IPS DF 4.7 (cell line): Measurements from ENCODE around the gene CACNA1I.
A peak's percentile ranks its signal among the peaks of the same experiment; 100 is the strongest.
"Not testable (repeated sequence)": the region's sequence is repeated elsewhere in the genome, so short reads cannot be mapped to it uniquely, and the experiment has no call there.

Source experiments
- DNase-seq: peaks from one replicate; pipeline ENCODE4 v3.0.0-alpha.2; 2013; ENCODE audit warnings: low spot score; ENCODE audit errors: extremely low read depth

The CACNA1I gene

DNA sequence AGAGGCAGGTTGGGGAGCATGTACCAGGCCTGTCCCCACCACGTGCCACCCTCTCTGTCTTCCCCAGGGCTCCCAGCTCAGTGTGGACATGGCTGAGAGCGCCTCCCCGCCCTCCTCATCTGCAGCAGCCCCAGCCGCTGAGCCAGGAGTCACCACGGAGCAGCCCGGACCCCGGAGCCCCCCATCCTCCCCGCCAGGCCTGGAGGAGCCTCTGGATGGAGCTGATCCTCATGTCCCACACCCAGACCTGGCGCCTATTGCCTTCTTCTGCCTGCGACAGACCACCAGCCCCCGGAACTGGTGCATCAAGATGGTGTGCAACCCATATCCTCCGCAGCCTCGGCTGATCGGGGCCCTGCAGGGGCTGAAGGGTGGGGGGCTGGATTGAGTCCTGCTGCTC is at the start of gene CACNA1I:
Gene CACNA1I (plus strand): TSS at position 89 of the 400 bp plus-strand sequence. CDS start 0 bp downstream, at position 89.
- no peak for DNase-seq

DNA sequence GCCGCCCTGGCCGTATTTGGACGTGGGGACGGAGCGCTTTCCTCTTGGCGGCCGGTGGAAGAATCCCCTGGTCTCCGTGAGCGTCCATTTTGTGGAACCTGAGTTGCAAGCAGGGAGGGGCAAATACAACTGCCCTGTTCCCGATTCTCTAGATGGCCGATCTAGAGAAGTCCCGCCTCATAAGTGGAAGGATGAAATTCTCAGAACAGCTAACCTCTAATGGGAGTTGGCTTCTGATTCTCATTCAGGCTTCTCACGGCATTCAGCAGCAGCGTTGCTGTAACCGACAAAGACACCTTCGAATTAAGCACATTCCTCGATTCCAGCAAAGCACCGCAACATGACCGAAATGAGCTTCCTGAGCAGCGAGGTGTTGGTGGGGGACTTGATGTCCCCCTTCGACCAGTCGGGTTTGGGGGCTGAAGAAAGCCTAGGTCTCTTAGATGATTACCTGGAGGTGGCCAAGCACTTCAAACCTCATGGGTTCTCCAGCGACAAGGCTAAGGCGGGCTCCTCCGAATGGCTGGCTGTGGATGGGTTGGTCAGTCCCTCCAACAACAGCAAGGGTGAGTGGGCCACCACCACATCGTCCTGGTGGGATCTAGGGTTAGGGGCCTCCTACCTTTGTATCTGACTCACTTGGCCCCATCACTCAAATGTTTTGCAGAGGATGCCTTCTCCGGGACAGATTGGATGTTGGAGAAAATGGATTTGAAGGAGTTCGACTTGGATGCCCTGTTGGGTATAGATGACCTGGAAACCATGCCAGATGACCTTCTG is 49.3 kb upstream of the CACNA1I start:
- DNase-seq, result not testable (repeated sequence)

DNA sequence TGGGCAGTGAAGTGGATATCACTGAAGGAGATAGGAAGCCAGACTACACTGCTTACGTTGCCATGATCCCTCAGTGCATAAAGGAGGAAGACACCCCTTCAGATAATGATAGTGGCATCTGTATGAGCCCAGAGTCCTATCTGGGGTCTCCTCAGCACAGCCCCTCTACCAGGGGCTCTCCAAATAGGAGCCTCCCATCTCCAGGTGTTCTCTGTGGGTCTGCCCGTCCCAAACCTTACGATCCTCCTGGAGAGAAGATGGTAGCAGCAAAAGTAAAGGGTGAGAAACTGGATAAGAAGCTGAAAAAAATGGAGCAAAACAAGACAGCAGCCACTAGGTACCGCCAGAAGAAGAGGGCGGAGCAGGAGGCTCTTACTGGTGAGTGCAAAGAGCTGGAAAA is 48.5 kb upstream of the CACNA1I start:
- DNase-seq, result not testable (repeated sequence)

DNA sequence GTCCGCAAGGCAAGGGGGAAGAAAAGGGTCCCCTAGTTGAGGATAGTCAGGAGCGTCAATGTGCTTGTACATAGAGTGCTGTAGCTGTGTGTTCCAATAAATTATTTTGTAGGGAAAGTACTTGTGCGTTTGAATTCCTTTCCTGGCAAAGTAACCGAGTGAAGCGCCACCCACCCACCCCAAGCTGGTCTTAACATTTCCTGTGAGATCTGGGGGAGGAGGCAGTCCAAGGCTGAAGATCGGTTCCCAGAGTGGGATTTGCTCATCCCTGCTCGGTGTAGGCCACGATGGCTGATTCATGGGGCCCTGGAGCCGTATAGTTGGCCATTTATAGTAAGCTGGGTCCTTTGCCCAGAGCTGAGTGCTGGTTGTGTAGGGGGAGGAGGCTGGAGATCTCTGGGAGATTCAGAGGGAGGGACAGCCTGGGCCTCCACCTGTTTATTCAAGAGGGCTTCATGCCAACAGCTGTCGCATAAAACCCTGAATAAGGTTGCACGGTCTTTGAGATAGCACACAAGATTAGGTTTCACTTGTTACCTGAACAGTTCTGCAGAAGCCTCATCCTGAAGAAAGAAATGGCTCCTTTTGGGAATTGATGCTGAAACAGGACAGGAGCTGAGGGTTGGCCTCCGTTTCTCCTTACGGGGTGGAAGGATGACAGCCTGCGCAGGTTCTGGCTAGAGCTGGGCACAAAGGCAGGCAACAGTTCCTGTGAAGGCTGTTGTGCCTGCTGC is 47.8 kb upstream of the CACNA1I start:
- no peak for DNase-seq

DNA sequence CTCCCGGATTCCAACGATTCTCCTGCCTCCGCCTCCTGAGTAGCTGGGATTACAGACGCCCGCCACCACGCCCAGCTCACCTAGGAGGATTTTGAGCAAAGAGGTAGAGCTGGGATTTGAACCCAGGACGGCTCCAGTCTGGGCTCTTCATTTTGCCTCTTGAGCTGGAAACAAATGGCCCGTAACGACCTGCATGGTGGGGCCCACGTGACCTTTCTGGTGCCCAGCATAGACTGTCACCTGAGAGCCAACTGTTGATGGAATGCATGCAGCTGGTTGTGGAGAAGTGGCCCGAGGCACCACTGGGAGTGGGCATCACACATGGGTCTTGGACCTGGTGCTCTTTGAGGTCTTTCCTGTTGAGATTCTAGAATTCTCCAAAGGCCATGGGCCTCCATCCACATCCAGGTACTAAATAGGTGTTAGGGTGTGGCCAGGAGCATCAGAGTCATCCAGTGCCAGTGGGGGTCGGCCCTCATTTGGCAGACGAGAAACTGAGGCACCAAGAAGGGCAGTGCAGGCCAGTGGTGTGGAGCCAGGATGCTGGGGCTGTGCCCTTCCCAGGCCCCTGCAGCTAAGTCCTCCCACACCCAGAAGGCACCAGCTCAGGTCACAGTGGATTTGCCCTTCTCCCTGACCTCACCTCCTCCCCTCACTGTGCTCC is 46.3 kb upstream of the CACNA1I start:
- no peak for DNase-seq

DNA sequence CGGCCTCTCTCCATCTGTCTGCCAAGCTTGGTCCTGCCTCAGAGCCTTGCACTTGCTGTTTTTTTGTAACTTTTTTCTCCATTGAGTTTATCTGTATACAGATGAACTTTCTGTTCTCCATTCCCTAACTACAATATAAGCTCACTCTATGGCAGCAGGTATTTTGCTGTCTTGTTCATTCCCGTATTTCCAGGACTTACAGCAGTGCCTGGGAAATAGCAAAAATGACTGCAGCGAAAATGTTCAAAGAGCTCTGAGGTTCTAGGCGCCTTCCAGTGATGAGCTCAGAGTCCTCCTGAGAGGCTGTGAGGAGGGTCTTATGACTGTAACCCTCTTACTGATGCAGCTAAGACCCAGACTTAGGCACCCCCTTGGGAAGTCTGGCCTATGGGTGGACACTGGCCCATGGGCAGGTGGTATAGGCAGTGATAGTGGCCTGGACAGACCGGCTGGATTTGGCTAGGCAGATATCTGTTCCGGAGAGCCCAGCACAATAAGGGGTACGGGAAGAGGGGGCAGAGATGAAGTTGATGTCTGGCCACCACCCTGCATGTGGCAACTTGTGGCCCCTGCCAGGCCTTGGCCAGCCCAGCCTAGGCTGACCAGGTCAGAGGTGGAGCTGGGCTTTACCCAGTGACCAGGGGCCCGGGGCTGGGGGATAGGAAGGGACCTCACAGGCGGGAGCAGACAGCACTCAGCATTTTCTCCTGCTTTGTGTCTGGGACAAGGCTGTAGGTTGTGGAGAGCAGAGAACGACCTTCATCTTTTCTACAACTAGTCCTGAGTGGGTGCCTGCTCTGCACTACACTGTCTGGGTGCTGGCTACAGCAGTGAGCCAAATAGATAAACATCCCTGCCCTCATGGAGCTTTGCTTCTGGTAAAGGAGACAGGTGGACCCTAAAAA is 45.5 kb upstream of the CACNA1I start:
- no peak for DNase-seq

DNA sequence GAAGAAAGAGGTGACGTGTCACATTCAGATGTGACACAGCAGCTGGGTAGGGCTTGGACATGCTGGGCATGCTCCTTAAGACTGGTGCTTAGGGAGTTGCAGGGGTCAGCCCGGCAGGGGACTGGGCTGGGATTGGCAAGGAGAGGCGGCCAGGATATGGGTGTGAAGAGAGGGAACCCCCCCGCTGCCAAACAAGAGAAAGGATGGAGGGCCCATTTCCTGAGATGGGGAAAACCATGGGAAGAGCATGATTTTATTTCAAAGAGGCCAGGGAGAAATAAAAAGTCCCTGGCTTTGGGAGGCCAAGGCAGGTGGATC is 44.9 kb upstream of the CACNA1I start:
- no peak for DNase-seq

DNA sequence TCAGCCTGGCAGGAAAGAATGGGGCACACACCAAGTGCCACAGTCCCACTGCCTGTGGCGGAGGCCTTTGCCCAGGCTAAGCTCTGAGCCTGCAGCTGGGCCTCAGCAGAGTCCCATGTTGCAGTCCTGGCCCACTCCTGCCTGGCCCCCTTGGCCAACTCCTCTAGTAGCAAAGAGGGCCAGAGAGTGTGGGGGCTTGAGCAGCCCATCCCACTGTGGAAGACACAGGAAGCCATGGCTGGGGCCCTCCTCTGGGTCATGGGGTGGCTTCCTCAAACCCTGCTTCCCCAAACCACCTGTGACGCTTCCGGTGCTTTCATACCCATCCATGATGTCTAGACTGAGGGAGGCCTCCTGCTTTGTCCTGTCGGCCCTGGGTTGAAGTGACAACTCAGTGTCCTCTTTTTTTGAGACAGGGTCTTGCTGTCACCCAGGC is 43.8 kb upstream of the CACNA1I start:
- DNase-seq, result no peak

DNA sequence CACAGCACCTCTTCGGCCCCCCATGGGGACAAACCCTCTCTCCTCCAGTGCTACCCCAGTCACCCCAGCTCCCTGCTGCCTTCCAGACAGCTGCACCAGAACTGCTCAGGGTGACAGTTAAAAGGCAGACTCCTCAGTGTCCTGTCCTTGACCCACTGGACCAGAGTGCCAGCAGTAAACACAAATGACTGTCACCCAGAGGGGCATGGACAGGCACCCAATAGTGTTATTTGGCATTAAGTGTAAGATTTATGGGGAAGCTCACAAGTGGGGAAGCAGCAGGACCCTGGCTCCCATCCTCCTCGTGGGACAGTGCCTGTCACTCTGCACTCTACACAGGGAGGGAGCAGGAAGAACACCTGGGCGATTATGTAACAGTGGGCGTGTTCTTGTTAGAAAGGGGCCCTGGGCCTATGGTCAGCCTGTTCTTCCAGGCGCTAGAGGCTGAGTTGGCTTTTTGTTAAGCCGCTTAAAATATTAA is 43.0 kb upstream of the CACNA1I start:
- DNase-seq, result no peak

DNA sequence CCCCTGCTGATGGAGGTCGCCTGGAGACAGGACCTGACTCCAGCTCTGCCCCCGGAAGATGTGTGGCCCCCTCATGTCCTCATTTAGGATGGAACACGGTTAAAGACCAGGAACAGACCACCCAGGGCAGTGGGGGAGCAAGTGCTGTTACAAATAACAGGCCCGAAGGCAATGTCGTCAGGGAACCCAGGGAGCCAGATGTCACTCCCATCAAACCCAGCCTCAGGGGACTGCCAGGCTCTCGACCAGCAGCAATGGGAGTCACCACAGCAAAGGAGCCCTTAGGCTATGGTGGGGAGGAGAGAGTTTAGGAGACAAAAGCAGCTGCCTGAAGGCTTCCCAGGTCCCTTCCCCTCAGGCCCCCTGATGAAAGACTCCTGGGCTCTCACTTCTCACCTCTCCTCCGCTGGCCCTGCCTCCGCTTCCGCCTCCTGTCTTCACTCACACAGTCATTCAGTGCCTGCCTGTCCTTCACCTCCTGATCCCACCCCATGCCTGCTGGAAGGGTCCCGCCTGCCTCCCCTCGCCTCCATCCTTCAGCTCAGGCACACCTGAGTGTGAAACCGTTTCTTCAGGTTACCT is 42.4 kb upstream of the CACNA1I start:
- no peak for DNase-seq

DNA sequence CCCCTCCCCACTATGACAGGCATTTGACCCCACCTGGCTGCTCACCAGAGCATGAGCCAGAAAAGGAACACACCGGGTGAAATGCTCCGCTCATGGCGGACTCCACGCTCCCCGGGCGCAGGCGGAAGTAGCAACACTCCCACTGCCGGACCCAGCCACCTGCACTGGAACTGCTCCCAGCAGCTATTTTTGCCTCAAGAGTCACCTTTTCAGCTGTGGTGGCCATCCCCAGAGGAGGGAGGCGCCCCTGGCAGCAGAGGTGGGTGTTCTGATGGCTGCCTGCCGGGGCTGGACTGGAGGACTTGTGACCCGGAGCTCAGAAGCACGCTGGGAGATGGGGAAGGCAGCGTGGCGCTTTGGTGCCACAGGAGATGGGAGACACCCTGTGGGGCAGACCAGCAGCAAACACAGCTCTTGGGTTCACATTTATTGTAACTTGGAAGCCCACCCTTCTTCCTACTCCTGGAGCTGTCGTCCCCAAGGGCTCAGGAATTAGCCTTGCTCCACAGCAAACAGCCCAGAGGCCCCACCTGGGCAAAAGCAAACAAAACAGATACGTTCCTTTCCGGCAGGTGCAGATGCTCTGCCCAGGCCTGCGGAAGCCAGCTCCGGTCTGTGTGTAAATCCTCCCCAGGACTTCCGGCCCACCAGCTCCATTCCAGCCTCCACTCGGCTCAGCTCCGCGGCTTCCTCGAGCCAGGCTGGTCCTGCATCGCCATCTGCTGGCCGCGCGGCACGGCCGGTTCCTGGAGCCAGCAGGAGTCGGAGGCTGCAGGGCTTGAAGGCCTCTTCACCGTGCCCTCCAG is 41.7 kb upstream of the CACNA1I start:
- no peak for DNase-seq

DNA sequence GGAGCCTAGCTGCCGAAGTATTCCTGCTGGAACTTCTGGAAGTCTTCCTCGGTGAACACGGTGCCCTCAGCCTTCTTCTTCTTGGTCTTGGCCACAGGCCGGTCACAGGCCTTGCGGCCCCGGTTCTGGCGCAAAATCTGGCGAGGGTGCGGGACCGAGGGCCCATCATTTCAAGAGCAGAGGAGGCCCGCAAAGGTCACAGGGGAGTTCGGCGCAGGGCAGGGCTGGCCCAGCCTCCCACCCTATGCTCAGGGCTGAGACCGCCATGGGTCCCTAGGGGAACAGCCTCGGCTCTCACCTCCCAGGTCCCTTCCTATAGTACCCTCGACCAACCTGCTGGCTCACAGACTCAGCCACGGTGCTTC is 41.1 kb upstream of the CACNA1I start:
- no peak for DNase-seq

DNA sequence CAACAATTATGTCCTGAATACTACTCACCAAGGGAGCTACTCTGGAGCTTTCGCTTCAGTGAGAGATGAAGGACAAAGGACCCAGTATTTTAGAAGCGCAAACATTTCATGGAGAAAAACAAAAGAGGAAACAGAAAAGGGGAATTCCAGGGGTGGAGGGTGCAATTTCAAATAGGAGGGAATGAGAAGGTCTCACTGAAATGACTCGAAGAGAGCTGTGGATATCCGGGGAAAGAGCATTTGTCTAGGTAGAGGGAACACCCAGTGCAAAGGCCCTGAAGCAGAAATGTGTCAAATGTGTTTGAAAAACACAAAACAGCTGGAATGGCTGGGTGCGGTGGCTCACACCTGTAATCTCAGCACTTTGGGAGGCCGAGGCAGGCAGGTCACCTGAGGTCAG is 40.4 kb upstream of the CACNA1I start:
- no peak for DNase-seq

DNA sequence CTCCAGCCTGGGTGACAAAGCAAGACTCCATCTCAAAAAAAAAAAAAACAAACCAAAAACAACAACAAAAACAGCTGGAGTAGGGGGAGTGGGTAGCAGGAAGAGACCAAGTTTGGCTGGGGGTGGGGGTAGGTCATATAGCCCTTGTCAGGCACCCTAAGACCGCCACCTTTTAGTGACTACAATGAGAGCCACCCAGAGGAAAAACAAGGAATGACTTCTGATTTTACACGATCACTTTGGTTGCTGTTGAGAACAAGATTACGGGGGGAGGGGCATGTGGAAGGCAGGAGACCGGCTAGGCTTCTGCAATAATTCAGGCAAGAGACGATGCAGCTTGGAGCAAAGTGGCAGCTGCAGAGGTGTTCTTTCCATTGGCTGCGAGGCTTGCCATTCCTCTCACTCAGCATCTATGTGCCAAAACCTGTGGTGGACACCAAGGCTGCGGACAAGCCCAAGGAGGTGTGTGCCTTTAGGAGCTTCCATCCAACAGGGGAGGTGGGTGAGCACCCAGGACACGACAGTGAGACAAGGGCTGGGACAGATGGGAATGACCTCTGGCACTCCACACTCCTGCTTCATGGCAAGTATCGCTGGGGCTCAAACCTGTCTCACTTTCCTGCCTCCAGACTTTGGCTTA is 39.7 kb upstream of the CACNA1I start:
- DNase-seq, result no peak

DNA sequence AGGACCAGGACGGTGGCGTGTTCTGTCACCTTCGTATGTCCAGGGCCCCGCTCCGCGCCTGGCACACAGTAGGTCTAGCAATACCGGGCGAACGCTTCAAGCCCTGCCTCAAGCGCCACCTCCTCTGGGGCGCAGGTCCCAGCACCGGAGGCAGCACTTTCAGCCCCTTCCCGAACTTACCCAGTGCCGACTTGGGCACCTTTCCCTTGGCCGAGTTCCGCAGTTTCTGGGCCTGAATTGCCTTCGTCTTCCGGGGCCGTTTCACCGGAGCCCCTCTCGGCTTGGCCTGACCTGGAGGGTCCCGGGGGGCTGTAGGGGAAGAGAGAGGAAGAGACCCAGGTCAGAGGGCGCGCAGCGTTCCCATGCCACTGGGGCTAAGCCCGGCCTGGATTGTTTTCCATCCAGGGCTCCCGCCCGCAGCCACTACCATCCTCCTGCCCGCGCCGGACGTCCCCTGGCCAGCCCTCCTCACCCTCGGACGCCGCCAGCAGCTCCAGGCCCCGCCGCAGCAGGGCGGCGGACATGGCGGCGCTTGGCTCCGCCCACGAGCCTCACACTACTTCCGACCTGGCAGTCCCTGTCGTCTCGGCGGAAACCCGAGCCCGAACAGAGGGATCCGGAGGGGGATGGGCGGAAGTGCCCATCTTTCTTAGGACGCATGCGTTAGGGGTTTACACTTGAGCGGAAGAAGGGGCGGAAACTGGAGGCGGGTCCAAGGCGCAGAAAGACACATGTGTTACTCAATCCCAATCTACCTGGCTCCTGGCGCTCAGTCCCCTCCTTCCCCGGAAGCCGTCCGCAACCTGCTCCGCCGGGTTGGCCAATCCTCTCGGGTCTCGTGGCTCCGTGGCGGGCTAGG is 38.1 kb upstream of the CACNA1I start, which contains the start of gene RPS19BP1:
Gene RPS19BP1 (minus strand): TSS at position 534 of the 859 bp plus-strand sequence. CDS start 10 bp downstream, at position 524.
- peak; percentile 99 for DNase-seq

DNA sequence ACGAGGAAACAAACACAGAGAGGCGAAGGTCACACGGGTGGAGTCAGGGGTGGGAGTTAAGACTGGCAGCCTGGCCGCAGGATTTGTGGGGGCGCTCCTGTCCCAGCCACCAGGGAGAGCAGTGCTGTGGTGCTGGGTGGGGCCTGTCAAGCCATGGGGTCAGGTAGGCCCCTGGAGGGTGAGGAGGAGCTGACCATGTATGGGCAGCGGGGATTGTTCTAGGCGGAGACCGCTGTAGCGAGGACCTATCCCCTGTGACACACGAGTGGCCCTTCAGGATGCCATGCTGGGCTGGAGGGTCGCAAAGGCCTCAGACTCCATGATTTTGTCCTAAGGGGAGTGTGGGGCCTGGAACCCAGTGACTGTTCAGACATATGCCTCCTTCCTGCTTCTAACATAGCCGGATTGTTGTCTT is 36.5 kb upstream of the CACNA1I start:
- no peak for DNase-seq

DNA sequence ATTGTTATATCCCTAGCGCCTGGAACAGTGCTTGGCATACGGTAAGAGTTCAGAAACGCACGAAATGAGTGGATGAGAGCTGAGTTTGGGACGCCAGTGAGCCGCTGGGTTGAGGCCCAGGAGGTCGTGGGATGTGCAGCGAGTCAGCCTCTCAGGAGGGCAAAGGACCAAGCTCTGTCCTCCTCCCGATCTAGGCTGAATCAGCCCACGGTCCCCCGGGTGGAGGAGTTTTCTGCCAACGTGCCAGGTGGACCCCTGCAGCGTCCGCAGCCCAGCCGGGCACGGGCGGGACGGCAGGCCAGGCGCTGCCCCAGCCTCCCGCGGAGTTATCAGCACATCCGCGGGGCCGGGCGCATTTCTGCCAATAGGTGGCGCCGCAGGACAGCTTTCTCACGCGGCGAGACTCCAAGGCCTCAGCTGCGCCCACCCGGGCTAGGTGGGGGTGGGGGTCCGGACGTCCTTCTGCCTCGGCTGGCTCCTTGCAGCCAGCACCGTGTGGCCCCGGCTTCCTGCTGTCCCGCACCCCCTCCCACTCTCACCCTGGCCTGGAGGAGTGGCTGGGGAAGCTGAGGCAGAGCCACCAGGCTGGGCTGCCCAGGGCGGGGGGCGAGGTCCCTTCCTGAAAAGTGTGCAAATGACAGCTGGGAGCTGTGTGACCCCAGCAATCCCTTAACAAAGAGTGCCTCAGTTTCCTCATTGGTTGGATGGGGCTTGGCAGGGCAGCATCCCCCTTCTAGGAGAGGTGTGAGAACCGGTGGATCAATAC is 35.8 kb upstream of the CACNA1I start:
- DNase-seq, result no peak

DNA sequence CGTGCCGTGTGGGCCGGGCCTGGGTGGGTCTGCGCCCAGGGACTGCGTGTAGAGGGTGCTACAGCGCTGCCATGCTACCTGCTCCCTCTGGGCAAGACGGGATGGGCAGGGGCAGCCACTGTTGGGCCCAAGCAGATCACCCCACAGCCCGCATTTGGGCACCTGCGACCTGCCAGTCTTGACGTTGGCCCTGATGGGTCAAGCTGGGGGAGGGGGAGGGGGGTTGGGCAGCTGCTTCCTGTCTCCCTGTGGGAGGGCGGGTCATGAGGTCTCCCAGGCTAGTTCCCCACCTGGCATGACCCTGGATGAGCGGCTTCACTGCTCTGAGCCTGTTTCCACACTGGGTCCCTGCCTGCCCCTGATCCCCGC is 35.2 kb upstream of the CACNA1I start:
- DNase-seq, result no peak
